OCI-LY1 (cell line): ENCODE measurements around the gene STXBP3.

ENCODE experiments used
- H2AFZ ChIP-seq: fragments of 200-600 bp; sonication (generic), shearing (Covaris generic); 2 replicates; pipeline ENCODE4 v1.6.0; 2014; ENCODE audit warnings: antibody characterized with exemption, mild to moderate bottlenecking, low read length
- H3F3A ChIP-seq: fragments of 200-600 bp; sonication (generic), shearing (Covaris generic); 2 replicates; pipeline ENCODE4 v1.6.0; 2014; ENCODE audit warnings: mild to moderate bottlenecking, antibody characterized with exemption, low read length, moderate library complexity; ENCODE audit not compliant: insufficient read depth
- H3K27ac ChIP-seq: fragments of 200-600 bp; sonication (generic); 2 replicates; pipeline ENCODE4 v1.5.1; 2014; ENCODE audit warnings: low read length, mixed run types, mild to moderate bottlenecking, low read depth; ENCODE audit not compliant: poor library complexity, severe bottlenecking
- H3K27me3 ChIP-seq: fragments of 200-600 bp; sonication (generic); 2 replicates; pipeline ENCODE4 v1.6.0; 2014; ENCODE audit warnings: antibody characterized with exemption, mild to moderate bottlenecking, low read length, moderate library complexity; ENCODE audit not compliant: insufficient read depth
- H3K36me3 ChIP-seq: fragments of 200-600 bp; sonication (generic); 2 replicates; pipeline ENCODE4 v1.6.1; 2014; ENCODE audit warnings: mild to moderate bottlenecking, antibody characterized with exemption, low read length, moderate library complexity, mixed read lengths; ENCODE audit not compliant: insufficient read depth
- H3K4me1 ChIP-seq: fragments of 200-600 bp; sonication (generic); 2 replicates; pipeline ENCODE4 v1.5.1; 2014; ENCODE audit warnings: mild to moderate bottlenecking, low read length, moderate library complexity; ENCODE audit not compliant: insufficient read depth, severe bottlenecking
- H3K4me2 ChIP-seq: fragments of 200-600 bp; sonication (generic), shearing (Covaris generic); 2 replicates; pipeline ENCODE4 v1.6.1; 2014; ENCODE audit warnings: low read length
- H3K4me3 ChIP-seq: fragments of 200-600 bp; sonication (generic); 2 replicates; pipeline ENCODE4 v1.5.1; 2014; ENCODE audit warnings: low read length, low read depth, mild to moderate bottlenecking, mixed read lengths; ENCODE audit not compliant: poor library complexity, severe bottlenecking
- H3K79me2 ChIP-seq: fragments of 200-600 bp; shearing (Covaris generic); 2 replicates; pipeline ENCODE4 v1.6.1; 2016; ENCODE audit warnings: mixed run types, low read length, mixed read lengths; ENCODE audit not compliant: insufficient read depth
- H3K9ac ChIP-seq: fragments of 200-600 bp; sonication (generic), shearing (Covaris generic); 2 replicates; pipeline ENCODE4 v1.6.1; 2014; ENCODE audit warnings: mild to moderate bottlenecking, low read length, mixed read lengths
- H3K9me2 ChIP-seq: fragments of 200-600 bp; sonication (generic), shearing (Covaris generic); 2 replicates; pipeline ENCODE4 v1.6.1; 2014; ENCODE audit warnings: low read depth, mild to moderate bottlenecking, low read length, mixed read lengths
- H3K9me3 ChIP-seq: fragments of 200-600 bp; shearing (Covaris generic); 2 replicates; pipeline ENCODE4 v1.6.1; 2014; ENCODE audit warnings: low read length, mixed read lengths
- H4K20me1 ChIP-seq: fragments of 200-600 bp; sonication (generic), shearing (Covaris generic); 2 replicates; pipeline ENCODE4 v1.6.0; 2016; ENCODE audit warnings: mild to moderate bottlenecking, low read length; ENCODE audit not compliant: insufficient read depth
- CTCF ChIP-seq: fragments of 200-600 bp; sonication (generic), shearing (Covaris generic); IDR thresholded peaks from 2 replicates; pipeline ENCODE4 v1.5.1; 2017; ENCODE audit warnings: mild to moderate bottlenecking, antibody characterized with exemption, low read length, moderate library complexity, mixed read lengths
- EZH2 ChIP-seq: fragments of 200-600 bp; sonication (generic), shearing (Covaris generic); IDR thresholded peaks from 2 replicates; pipeline ENCODE4 v1.8.0; 2017; ENCODE audit warnings: borderline replicate concordance, mixed run types, mild to moderate bottlenecking, antibody characterized with exemption, low read length, moderate library complexity, mixed read lengths

Gene STXBP3

GRCh38 chr1:108819878-108820277 lies 73.4 kb downstream of the STXBP3 start:
- Histone ChIP-seq H3K79me2 (no peaks in the 10 kb centered on the region), H3K4me2 (no peak overlapping the region), H2AFZ (no peak overlapping the region), H3K27ac (no peak overlapping the region), H3K9me3 (no peaks in the 10 kb centered on the region), H3K4me1 (no peaks in the 10 kb centered on the region), H3K9ac (no peak overlapping the region), H3F3A (no peaks in the 10 kb centered on the region), H3K27me3 (no peaks in the 10 kb centered on the region), H4K20me1 (no peaks in the 10 kb centered on the region), H3K4me3 (no peak overlapping the region), H3K9me2 (no peaks in the 10 kb centered on the region), H3K36me3 (no peaks in the 10 kb centered on the region)
- TF ChIP-seq CTCF (no peak), EZH2 (no peak)

GRCh38 chr1:108823632-108824031 lies 77.2 kb downstream of the STXBP3 start:
- Histone ChIP-seq H3K36me3 (no peaks in the 10 kb centered on the region), H3K4me2 (no peak overlapping the region), H2AFZ (no peak overlapping the region), H3K27ac (no peak overlapping the region), H3K79me2 (no peaks in the 10 kb centered on the region), H4K20me1 (no peaks in the 10 kb centered on the region), H3K4me1 (no peaks in the 10 kb centered on the region), H3K9me2 (no peaks in the 10 kb centered on the region), H3F3A (no peaks in the 10 kb centered on the region), H3K27me3 (no peaks in the 10 kb centered on the region; the same call in 1 of the 2 replicates), H3K4me3 (no peak overlapping the region), H3K9ac (no peak overlapping the region), H3K9me3 (no peaks in the 10 kb centered on the region)
- no peak for TF ChIP-seq EZH2
- TF ChIP-seq CTCF = no peak

- no peak for TF ChIP-seq CTCF
- TF ChIP-seq EZH2 = no peak
- Histone ChIP-seq H3K4me2 (no peak overlapping the region), H2AFZ (no peak overlapping the region), H3F3A (no peaks in the 10 kb centered on the region), H3K9ac (no peak overlapping the region), H3K9me2 (no peaks in the 10 kb centered on the region), H3K27me3 (no peaks in the 10 kb centered on the region; the same call in 1 of the 2 replicates), H3K4me1 (no peaks in the 10 kb centered on the region), H3K79me2 (no peaks in the 10 kb centered on the region), H3K9me3 (no peaks in the 10 kb centered on the region), H3K4me3 (no peak overlapping the region), H3K36me3 (no peaks in the 10 kb centered on the region), H3K27ac (no peak overlapping the region), H4K20me1 (no peaks in the 10 kb centered on the region)
These were observed 77.6 kb downstream of the STXBP3 start for GRCh38 chr1:108824051-108824450.
